IPS-NIHi7 (cell line): Measurements from ENCODE around the gene KCNN3.

Source experiments
- DNase-seq: peaks from one replicate; pipeline ENCODE4 v3.0.0; 2012; ENCODE audit warnings: mixed read lengths; ENCODE audit errors: extremely low spot score

KCNN3 gene

DNA sequence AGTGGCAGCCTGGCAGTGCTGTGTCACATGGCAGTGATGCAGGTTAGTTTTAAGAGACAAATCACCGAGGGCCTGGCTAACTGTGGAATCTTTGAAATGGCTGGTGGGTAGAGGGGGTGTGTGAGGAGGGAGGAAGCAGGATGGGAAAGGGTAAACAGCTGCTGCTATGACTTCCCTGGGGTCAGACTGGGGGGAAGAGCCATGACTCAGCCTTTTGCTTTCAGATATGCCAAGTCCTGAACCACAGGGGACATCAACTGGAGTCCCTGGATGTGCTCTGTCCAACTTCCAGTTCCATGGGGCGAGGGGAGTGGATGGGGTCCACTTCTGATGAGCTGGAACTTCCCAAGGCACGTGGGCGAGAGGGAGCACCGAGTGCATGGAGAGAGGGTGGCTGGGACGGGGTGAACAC is 141.0 kb downstream of the KCNN3 start:
- DNase-seq: peak; percentile 31

GRCh38 chr1:154726896-154727753 is 143.0 kb downstream of the KCNN3 start:
- peak; percentile 41 for DNase-seq

GRCh38 chr1:154726443-154726842 is 143.6 kb downstream of the KCNN3 start:
- no peak for DNase-seq

- DNase-seq: no peak
These were observed 144.2 kb downstream of the KCNN3 start for GRCh38 chr1:154725865-154726264.

- DNase-seq: no peak
These were observed 149.5 kb downstream of the KCNN3 start for GRCh38 chr1:154720328-154721297.

DNA sequence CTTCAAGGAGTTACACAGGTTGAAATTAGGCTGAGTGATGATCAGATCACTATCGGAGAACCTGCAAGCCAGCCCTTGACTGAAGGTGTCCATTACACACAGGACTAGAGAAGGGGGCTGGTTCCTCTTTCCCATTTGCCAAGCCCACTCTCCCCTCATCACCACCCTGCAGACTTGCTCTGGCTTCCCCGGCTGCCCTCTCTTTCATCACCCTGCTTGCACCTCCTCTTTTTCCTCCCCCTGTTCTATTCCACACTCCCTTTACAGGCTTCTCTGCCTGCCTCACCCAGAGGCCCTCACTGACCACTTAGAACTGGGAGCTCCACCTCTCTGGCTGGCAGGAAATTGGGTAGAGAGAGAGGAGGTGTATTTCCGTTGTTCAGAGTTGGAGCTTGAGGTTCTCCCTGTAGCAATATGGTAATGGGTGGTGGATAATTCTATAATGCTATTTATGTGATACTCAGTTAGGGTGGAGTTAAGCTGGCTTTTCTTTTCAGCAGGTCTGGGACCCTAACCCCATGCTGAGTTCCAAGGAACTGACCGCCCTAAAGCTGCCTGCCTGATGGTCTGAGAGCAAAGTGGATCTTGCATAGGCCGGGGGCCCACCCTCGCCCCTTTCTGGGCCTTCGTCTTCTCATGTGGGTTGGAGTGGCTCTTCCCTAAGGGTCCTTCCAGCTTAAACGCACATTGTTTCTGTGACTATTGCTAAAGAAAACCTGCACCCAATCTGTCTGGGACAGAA is 150.3 kb downstream of the KCNN3 start:
- no peak for DNase-seq

- no peak for DNase-seq
These were observed 151.5 kb downstream of the KCNN3 start for GRCh38 chr1:154718566-154718965.

DNA sequence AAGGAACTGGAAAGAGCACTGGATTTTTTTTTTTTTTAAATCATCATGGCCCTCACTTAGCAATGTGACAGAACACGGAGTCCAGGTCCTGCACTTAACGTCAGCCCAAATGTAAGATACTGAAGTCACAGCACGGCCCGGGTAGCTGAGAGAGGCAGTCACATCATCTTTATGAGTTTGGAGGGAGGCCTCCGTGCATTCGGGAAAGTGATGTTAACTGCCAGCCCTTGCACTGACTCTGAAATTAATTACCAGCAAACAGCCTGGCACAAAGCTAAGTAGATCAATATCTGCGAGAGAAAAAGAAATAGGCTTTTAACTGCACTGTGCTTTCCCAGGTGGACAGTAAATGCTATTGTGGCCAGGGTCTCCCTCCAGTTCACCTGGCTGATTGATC is 152.6 kb downstream of the KCNN3 start:
- DNase-seq: no peak

- DNase-seq: no peak
These were observed 153.2 kb downstream of the KCNN3 start for GRCh38 chr1:154716614-154717527.

DNA sequence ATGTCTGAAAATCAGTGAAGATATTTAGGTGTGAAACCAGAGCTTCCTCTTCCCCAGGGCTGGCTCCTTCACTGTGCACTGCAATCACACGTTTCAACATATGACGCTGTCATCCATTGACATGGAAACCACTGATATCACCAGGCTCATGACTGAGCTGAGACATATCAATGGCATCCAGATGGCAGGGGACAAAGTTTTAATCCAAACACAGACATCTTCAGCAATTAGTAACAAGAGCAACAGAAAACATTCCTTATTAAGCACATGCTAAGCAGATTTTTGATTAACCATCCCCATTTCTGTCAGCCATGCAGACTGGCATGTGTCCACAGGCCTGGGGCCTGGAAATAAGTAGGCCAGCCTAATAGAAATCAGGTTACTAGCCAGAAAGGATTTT is 154.1 kb downstream of the KCNN3 start:
- no peak for DNase-seq

DNA sequence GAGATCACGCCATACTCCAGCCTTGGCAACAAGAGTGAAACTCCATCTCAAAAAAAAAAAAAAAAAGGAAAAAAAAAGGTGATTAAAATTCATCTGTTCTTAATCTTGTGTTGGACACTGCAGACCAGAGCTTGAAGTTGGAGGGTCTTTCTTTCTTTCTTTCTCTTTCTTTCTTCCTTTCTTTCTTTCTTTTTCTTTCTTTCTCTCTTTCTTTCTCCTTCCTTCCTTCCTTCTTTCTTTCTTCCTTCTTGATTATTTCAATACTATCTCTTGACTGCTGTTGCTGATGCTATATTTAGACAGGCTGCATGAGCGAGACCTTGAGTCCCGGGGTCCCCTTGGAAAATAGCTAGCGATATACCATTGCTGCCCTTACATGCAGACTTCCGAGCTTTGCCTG is 154.7 kb downstream of the KCNN3 start:
- no peak for DNase-seq

DNA sequence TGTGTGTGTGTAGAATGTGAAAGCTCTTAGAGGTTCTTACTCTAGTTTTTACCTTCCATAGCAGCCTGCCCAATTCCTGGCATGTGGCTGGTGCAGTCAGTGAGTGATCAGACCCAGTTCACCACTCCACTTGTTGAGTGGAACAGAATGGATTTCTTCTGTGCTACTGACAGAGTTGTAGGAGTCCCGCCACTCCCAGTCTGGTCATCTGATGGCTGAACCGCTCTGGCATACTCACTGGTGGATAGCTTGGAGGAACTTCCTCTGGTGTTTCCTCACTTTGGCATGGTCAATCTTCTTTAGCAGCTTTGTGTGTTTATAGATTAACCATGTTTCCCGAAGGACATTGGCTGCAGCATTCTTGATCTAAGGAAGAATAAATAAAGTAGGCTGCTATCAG is 155.4 kb downstream of the KCNN3 start:
- no peak for DNase-seq

- no peak for DNase-seq
These were observed 155.9 kb downstream of the KCNN3 start for GRCh38 chr1:154714052-154714623.

- no peak for DNase-seq
These were observed 157.1 kb downstream of the KCNN3 start for GRCh38 chr1:154713005-154713404.

- DNase-seq: no peak
These were observed 157.8 kb downstream of the KCNN3 start for GRCh38 chr1:154712166-154712810.

DNA sequence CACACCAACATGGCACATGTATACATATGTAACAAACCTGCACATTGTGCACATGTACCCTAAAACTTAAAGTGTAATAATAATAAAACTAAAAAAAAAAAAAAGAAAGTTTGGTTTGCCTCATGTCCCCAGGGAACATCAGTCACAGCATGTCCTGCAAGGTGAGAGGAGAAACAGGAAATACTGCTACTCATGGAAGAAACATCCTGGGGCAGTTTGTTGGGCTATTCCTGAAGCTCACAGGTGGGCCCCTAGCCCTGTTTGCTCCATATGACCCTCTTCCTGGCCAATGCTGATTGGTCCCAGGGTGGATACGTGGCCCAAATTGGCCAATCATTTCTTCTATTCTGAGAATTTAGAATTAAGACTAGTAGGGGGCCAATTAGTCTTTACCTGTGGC is 158.7 kb downstream of the KCNN3 start:
- no peak for DNase-seq

DNA sequence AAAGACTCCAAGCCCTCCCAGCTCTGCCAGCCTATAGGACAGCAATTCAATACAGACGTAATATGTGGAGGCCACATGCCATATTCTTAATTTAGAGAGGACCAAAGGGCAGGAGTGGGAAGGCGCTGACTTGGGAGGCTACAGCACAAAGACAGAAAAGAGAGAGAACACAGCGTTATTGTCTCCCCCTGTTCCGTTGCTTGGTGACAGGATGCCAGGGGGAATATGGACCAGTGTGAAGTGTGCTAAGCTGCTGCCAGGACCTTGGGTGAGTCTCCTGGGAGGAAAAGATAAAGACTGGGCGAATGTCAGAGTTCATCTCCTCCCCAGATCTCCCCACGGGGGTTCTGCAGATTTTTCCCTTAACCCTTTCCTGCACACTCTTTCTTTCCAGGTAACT is 160.0 kb downstream of the KCNN3 start:
- DNase-seq: no peak

DNA sequence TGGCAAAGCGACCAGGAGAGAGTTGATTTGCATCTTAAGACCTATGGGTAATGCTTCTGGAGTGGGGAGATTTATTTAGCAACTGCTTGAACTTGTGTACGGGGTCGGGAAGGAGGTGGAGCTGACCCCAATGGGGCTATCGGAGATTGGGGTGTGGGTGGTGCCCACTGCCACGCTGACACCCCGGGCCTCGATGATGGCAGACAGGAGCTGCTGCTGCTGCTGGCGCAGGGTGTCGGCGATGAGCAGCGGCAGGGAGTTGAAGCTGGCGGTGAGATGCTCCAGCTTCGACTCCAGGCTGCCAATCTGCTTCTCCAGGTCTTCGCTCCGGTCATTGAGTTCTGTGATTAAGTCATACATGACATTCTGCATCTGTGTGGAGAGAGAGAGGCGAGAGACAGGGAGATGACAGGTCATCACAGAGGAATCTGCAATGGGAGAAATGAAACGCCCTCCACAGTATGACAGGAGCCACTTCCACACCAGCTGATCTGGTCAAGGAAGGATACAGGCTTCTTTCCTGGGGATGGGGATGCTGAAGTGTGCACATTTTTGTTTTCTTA is 162.1 kb downstream of the KCNN3 start:
- DNase-seq: no peak

DNA sequence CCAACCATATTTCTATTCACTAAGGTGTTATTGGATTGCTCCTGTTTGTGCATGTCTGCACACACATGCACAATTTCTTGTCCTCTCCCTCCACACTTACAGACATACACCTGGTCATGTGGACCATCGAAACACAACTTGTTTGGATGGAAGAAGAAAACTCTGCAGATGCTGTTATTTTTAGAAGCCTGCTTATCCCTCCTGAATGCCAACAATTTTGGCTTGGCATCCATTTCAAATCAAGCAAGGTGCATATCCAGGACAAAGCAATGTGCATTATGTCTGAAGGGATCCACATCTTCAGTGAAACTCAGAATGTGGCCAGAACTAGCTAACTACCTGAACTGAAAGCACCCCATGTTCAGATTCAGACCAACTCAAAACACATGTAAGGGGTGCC is 163.2 kb downstream of the KCNN3 start:
- DNase-seq: no peak

DNA sequence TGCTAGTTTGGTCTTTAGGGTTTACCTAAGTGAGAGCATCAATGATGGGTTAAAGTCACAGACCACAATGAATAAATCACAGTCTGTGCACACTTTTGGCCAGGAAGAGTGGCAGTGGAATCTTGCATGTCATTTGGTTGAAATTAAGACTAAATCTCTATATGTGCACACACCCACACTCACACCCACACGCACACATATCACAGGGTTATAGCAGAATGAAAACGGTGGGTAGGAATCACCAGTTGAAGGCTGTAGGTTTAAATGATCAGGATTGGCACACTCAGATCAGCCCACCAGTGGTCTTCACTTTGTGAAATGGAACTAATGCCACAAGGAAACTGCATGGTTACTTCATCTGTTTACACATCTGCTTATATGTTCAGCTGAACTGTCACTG is 164.5 kb downstream of the KCNN3 start:
- DNase-seq: no peak
